GM10248 (cell line): ENCODE data around the gene CRYBB1.

Source experiments
- CTCF ChIA-PET: fragments of 300-600 bp; sonication (Branson Sonifier 250); formaldehyde crosslinking; extraction: SDS; loops from one replicate; lab custom pipeline; 2021; ENCODE audit warnings: antibody characterized with exemption; lab: Yijun Ruan, JAX
- POLR2A ChIA-PET: fragments of 350-650 bp; sonication (Branson Sonifier 250); formaldehyde crosslinking; extraction: SDS; loops from one replicate; lab custom pipeline; 2020; ENCODE audit warnings: antibody characterized with exemption; lab: Yijun Ruan, JAX
- DNase-seq: peaks from one replicate; pipeline ENCODE4 v3.0.0; 2012; ENCODE audit errors: extremely low spot score
- CTCF ChIP-seq: IDR thresholded peaks from 2 replicates; pipeline ENCODE4 v1.5.1; 2012; ENCODE audit warnings: mild to moderate bottlenecking, low read depth; ENCODE audit errors: extremely low read depth, missing control alignments, control extremely low read depth

Gene CRYBB1

GRCh38 chr22:26648528-26649388 is 30.9 kb upstream of the CRYBB1 start:
- no peak for TF ChIP-seq CTCF
- ChIA-PET POLR2A (no interaction called here), CTCF (no interaction called here)
- DNase-seq = no peak

GRCh38 chr22:26648011-26648497 is 30.2 kb upstream of the CRYBB1 start:
- POLR2A ChIA-PET = no interaction called here
- TF ChIP-seq CTCF = no peak
- no peak for DNase-seq
- CTCF ChIA-PET = no interaction called here

GRCh38 chr22:26646158-26646557 is 28.3 kb upstream of the CRYBB1 start:
- no peak for TF ChIP-seq CTCF
- DNase-seq = no peak
- POLR2A ChIA-PET = no interaction called here
- CTCF ChIA-PET = no interaction called here

DNA sequence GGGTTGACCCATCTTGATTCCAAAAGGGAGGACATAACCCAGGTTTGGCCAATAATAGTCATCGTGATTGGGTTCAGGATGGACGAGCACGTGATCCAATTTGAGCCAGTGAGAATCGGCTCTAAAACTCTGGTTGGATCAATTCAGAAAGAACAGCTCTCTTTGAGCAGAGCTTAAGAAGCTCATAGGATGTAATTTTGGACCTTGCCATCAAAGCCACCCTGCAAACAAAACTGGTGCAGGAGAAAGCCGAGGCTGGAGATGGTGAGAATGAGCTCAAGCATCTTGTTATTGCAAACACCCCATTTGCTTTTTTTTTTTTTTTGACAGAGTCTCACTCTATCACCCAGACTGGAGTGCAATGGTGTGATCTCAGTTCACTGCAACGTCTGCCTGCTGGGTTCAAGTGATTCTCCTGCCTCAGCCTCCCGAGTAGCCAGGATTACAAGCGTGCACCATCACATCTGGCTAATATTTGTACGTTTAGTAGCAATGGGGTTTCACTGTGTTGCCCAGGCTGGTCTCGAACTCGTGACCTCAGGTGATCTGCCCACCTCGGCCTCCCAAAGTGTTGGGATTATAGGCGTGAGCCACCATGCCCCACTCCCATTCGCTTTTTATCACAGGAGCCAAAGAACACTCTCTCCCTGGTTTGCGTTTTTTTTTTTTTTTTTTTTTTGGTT is 25.7 kb upstream of the CRYBB1 start:
- TF ChIP-seq CTCF = no peak
- POLR2A ChIA-PET = interaction anchor here (0.7 kb wide), 1 partner anchor 173 kb away, joined by 4 read pairs; no protein-coding TSS in a partner anchor
- no peak for DNase-seq
- CTCF ChIA-PET = interaction anchor here (0.6 to 2.1 kb wide), 5 partner anchors 26 to 279 kb away, joined by 3 to 4 read pairs (median 3); no protein-coding TSS in a partner anchor

GRCh38 chr22:26642465-26643417 is 24.9 kb upstream of the CRYBB1 start:
- ChIA-PET CTCF (interaction anchor here (0.6 to 2.1 kb wide), 5 partner anchors 9 to 45 kb away, joined by 3 to 5 read pairs (median 4); no protein-coding TSS in a partner anchor), POLR2A (interaction anchor here (0.7 kb wide), 1 partner anchor 179 kb away, joined by 6 read pairs; no protein-coding TSS in a partner anchor)
- peak; percentile 47 for TF ChIP-seq CTCF
- peak; percentile 60 for DNase-seq
